ENCODE results near the gene DEPDC1.

DNA sequence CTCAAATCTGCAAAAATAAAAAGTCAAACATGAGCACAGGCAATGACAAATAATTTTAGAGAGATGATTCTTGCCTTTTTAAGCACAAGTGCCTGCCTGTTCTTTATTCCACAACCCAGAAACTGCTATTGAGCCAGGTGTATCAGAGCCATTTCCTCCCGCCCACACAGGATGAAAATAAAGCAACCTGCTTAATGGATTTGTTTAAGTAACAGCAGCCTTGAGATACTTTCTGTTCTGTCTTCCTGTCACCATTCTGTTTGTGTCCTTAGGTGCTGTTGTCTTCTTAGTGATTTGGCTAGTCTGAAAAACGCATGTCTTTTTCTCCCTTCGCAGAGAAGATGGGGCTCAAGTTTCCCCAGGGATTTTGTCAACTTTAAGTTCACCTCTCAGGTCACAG lies 58.6 kb downstream of the DEPDC1 start:
- TF ChIP-seq POLR2A (IDR thresholded peaks at IDR 0.05; ENCODE audit: borderline replicate concordance, extremely low read depth, insufficient read depth, insufficient read length), result no peak
- TF ChIP-seq, protein P1, sequence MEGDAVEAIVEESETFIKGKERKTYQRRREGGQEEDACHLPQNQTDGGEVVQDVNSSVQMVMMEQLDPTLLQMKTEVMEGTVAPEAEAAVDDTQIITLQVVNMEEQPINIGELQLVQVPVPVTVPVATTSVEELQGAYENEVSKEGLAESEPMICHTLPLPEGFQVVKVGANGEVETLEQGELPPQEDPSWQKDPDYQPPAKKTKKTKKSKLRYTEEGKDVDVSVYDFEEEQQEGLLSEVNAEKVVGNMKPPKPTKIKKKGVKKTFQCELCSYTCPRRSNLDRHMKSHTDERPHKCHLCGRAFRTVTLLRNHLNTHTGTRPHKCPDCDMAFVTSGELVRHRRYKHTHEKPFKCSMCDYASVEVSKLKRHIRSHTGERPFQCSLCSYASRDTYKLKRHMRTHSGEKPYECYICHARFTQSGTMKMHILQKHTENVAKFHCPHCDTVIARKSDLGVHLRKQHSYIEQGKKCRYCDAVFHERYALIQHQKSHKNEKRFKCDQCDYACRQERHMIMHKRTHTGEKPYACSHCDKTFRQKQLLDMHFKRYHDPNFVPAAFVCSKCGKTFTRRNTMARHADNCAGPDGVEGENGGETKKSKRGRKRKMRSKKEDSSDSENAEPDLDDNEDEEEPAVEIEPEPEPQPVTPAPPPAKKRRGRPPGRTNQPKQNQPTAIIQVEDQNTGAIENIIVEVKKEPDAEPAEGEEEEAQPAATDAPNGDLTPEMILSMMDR (IDR thresholded peaks at IDR 0.05 in 2 of 3, conservative IDR thresholded peaks at IDR 0.05 in 1 of 3; ENCODE audit: borderline replicate concordance in 1 of 3, insufficient read depth in 1 of 3, low read depth in 2 of 3, low read length in 2 of 3), result no peak
- no peak for TF ChIP-seq POLR2AphosphoS5 (IDR thresholded peaks at IDR 0.05; ENCODE audit: low read depth, low read length)
- TF ChIP-seq EZH2 (IDR thresholded peaks at IDR 0.05), result no peak
- TF ChIP-seq RAD21 (IDR thresholded peaks at IDR 0.05; ENCODE audit: low read depth), result no peak
- TF ChIP-seq SIN3A (IDR thresholded peaks at IDR 0.05; ENCODE audit: low read depth), result no peak
- TF ChIP-seq CEBPB (IDR thresholded peaks at IDR 0.05; ENCODE audit: low read depth), result no peak
- TF ChIP-seq, protein P2, sequence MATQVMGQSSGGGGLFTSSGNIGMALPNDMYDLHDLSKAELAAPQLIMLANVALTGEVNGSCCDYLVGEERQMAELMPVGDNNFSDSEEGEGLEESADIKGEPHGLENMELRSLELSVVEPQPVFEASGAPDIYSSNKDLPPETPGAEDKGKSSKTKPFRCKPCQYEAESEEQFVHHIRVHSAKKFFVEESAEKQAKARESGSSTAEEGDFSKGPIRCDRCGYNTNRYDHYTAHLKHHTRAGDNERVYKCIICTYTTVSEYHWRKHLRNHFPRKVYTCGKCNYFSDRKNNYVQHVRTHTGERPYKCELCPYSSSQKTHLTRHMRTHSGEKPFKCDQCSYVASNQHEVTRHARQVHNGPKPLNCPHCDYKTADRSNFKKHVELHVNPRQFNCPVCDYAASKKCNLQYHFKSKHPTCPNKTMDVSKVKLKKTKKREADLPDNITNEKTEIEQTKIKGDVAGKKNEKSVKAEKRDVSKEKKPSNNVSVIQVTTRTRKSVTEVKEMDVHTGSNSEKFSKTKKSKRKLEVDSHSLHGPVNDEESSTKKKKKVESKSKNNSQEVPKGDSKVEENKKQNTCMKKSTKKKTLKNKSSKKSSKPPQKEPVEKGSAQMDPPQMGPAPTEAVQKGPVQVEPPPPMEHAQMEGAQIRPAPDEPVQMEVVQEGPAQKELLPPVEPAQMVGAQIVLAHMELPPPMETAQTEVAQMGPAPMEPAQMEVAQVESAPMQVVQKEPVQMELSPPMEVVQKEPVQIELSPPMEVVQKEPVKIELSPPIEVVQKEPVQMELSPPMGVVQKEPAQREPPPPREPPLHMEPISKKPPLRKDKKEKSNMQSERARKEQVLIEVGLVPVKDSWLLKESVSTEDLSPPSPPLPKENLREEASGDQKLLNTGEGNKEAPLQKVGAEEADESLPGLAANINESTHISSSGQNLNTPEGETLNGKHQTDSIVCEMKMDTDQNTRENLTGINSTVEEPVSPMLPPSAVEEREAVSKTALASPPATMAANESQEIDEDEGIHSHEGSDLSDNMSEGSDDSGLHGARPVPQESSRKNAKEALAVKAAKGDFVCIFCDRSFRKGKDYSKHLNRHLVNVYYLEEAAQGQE (IDR thresholded peaks at IDR 0.05; ENCODE audit: low read depth), result no peak
- TF ChIP-seq, protein P3, sequence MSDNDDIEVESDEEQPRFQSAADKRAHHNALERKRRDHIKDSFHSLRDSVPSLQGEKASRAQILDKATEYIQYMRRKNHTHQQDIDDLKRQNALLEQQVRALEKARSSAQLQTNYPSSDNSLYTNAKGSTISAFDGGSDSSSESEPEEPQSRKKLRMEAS (IDR thresholded peaks at IDR 0.05), result no peak
- TF ChIP-seq TCF7L2 (IDR thresholded peaks at IDR 0.05; ENCODE audit: borderline replicate concordance, extremely low read depth, insufficient read depth, insufficient read length), result no peak
- no peak for TF ChIP-seq EZH2phosphoT487 (IDR thresholded peaks at IDR 0.05; ENCODE audit: borderline replicate concordance)

Measured in HCT116 (cell line).